K562 (cell line): ENCODE results near the gene ALKBH2. TPM values are rescaled to one million over a fixed set of nuclear protein-coding genes. Genes with fewer than 3 reads are reported as not detected.

Experiments used
- ATAC-seq: fragments of 200-7000 bp; cut with Tn5 transposase; 3 replicates; pipeline ENCODE4 v1.9.1; 2020; ENCODE audit warnings: moderate library complexity
- BruUV-seq: library from RNA; stranded (reverse); fragments of 400-500 nt; replicated peaks from 2 replicates; lab custom pipeline; 2021; lab: Mats Ljungman, UMichigan
- CTCF ChIA-PET: fragments of 300-600 bp; formaldehyde crosslinking; extraction: SDS; loops from one replicate; lab custom pipeline; 2021; ENCODE audit warnings: low intra/inter-chr PET ratio; lab: Yijun Ruan, JAX
- POLR2A ChIA-PET: fragments of 300-600, 350-650 bp; sonication (Branson Sonifier 250); formaldehyde crosslinking; extraction: SDS; loops from one replicate; lab custom pipeline; 2021; ENCODE audit warnings: antibody characterized with exemption, inconsistent platforms; lab: Yijun Ruan, JAX
- DNase-seq, 4 experiments: peaks; one replicate each; pipeline versions ENCODE4 v3.0.0 to v3.0.0-alpha.2; 2011 to 2018; ENCODE audit warnings: low spot score in 3 of 4, mixed read lengths in 3 of 4; ENCODE audit errors: extremely low read depth in 1 of 4
- FAIRE-seq: peaks from 2 replicates; lab custom pipeline; 2011; peaks lifted over from hg19 to GRCh38; lab: Jason Lieb, UNC
- H2AFZ ChIP-seq: 2 replicates; pipeline ENCODE4 v1.6.0; 2011; ENCODE audit warnings: low read depth, low read length, control low read depth, inconsistent platforms
- H3K27ac ChIP-seq: fragments of 200-600 bp; 3 replicates; pipeline ENCODE4 v1.8.0; 2011; ENCODE audit warnings: low read depth, mild to moderate bottlenecking, control low read depth, inconsistent platforms, low read length, moderate library complexity, mixed read lengths; ENCODE audit errors: extremely low read depth
- H3K27me3 ChIP-seq, 2 experiments: fragments of 300-600 bp in 1 of 2; 2 replicates in 1 of 2; 3 replicates in 1 of 2; pipeline versions ENCODE4 v1.6.0 to v1.8.0; 2011; ENCODE audit warnings: inconsistent platforms in 2 of 2, low read length in 2 of 2, mild to moderate bottlenecking in 1 of 2, mixed read lengths in 1 of 2, moderate library complexity in 1 of 2; ENCODE audit not compliant: control insufficient read depth in 2 of 2, insufficient read depth in 2 of 2
- H3K36me3 ChIP-seq: fragments of 300-600 bp; 3 replicates; pipeline ENCODE4 v1.8.0; 2011; ENCODE audit warnings: mild to moderate bottlenecking, low read length, inconsistent platforms; ENCODE audit not compliant: control insufficient read depth, insufficient read depth
- H3K4me1 ChIP-seq, 2 experiments: fragments of 200-600 bp in 1 of 2; replicated peaks in 1 of 2; 2 replicates in 1 of 2; 3 replicates in 1 of 2; pipeline versions ENCODE4 v1.5.1 to v1.8.0; 2011; ENCODE audit warnings: inconsistent platforms in 2 of 2, low read length in 2 of 2, mild to moderate bottlenecking in 1 of 2, mixed read lengths in 1 of 2, moderate library complexity in 1 of 2; ENCODE audit not compliant: control insufficient read depth in 2 of 2, insufficient read depth in 2 of 2
- H3K4me2 ChIP-seq: 2 replicates; pipeline ENCODE4 v1.6.1; 2011; ENCODE audit warnings: low read length, control low read depth, inconsistent platforms, mixed read lengths; ENCODE audit not compliant: insufficient read depth
- H3K4me3 ChIP-seq: fragments of 200-600 bp; sonication (generic), shearing (Covaris generic); 2 replicates; pipeline ENCODE4 v1.5.1; 2016; ENCODE audit warnings: control low read depth, inconsistent platforms
- H3K79me2 ChIP-seq: fragments of 200-600 bp; 3 replicates; pipeline ENCODE4 v1.8.0; 2011; ENCODE audit warnings: low read length, inconsistent platforms; ENCODE audit not compliant: control insufficient read depth, insufficient read depth
- H3K9ac ChIP-seq, 2 experiments: 2 replicates each; pipeline versions ENCODE4 v1.6.0 to v1.6.1; 2011; ENCODE audit warnings: low read depth in 2 of 2, low read length in 2 of 2, control low read depth in 1 of 2, inconsistent platforms in 1 of 2, mild to moderate bottlenecking in 1 of 2, mixed read lengths in 1 of 2; ENCODE audit not compliant: insufficient read depth in 1 of 2
- H3K9me1 ChIP-seq: one replicate; pipeline ENCODE4 v1.6.0; 2011; ENCODE audit warnings: inconsistent platforms, mild to moderate bottlenecking, low read length, moderate library complexity; ENCODE audit not compliant: control insufficient read depth, insufficient read depth
- H3K9me3 ChIP-seq: replicated peaks from 2 replicates; pipeline ENCODE4 v1.5.1; 2011; ENCODE audit warnings: low read depth, low read length, inconsistent platforms; ENCODE audit not compliant: control insufficient read depth, insufficient read depth
- H4K20me1 ChIP-seq: replicated peaks from 2 replicates; pipeline ENCODE4 v1.6.1; 2011; ENCODE audit warnings: low read length, inconsistent platforms, mixed read lengths; ENCODE audit not compliant: control insufficient read depth, insufficient read depth
- CCAR2 ChIP-seq: fragments of 200-400 bp; formaldehyde crosslinking; IDR thresholded peaks from 2 replicates; pipeline ENCODE4 v1.6.1; 2017; ENCODE audit warnings: mild to moderate bottlenecking, low read depth, low read length
- LEF1 ChIP-seq: fragments of 450-650 bp; IDR thresholded peaks from 2 replicates; pipeline ENCODE4 v1.6.1; 2016; ENCODE audit warnings: mild to moderate bottlenecking
- MTF1 ChIP-seq: fragments of 250-450 bp; sonication (Bioruptor Pico); IDR thresholded peaks from 2 replicates; pipeline ENCODE4 v1.9.0; 2021; ENCODE audit warnings: moderate library complexity, mild to moderate bottlenecking, inconsistent platforms, borderline replicate concordance
- TRIM28 ChIP-seq: fragments of 450-650 bp; IDR thresholded peaks from 2 replicates; pipeline ENCODE4 v1.6.1; 2017
- ZBTB5 ChIP-seq: fragments of 450-650 bp; IDR thresholded peaks from 2 replicates; pipeline ENCODE4 v1.6.1; 2017; ENCODE audit warnings: antibody characterized with exemption
- ZNF644 ChIP-seq: fragments of 200-800 bp; sonication (Bioruptor generic); IDR thresholded peaks from 2 replicates; pipeline ENCODE4 v1.6.1; 2016; ENCODE audit warnings: low read depth, missing genetic modification characterization, missing compliant biosample characterization
- WGBS: fragments of 100-300 bp; shearing (Covaris generic); methylation state at CpG from one replicate; pipeline ENCODE4 v1.1.6; 2016; ENCODE audit warnings: low coverage, mixed read lengths; ENCODE audit not compliant: insufficient coverage; ENCODE audit errors: missing lambda C conversion rate; 5-methylcytosine and 5-hydroxymethylcytosine counted together
- in situ Hi-C: fragments of 300-500 bp; cut with MboI; formaldehyde crosslinking; loops from 4 replicates; pipeline ENCODE4 v1.15.0; 2018; ENCODE audit warnings: inconsistent platforms, mixed read lengths
- intact Hi-C: fragments of 100-400 bp; cut with micrococcal nuclease; formaldehyde crosslinking; loops from 2 replicates; pipeline ENCODE4 v1.14.2; 2022
- polyA plus RNA-seq, 8 experiments: library from polyadenylated mRNA; depleted of rRNA in 4 of 8; stranded (reverse) in 5 of 8; unstranded in 3 of 8; fragments of >200 nt; fragmentation: Nextera tagmentation in 2 of 8; fragmentation: Illumina TruSeq in 1 of 8; extraction: Ambion mirVana in 2 of 8; extraction: Trizol in 1 of 8; gene quantifications; 2 replicates each; pipeline versions ENCODE4 v1.2.1 to v1.2.3, GENCODE V29; 2011 to 2014; ENCODE audit warnings: inconsistent platforms in 1 of 8, missing spikeins in 1 of 8
- total RNA-seq, 7 experiments: library from RNA; depleted of rRNA in 6 of 7; stranded (reverse); fragments of >200 nt in 6 of 7; fragmentation: Illumina TruSeq in 2 of 7; extraction: Trizol in 2 of 7; gene quantifications; 2 replicates each; pipeline versions ENCODE4 v1.2.1 to v1.2.3, GENCODE V29; 2011 to 2021; ENCODE audit warnings: low replicate concordance in 1 of 7

ALKBH2 gene
- total and polyA plus RNA-seq, 9 of the 15 experiments (the other 6 are each of a cell fraction or from before 2014, with no cell fraction given): 5.9 to 56.1 (median 41.9) TPM

DNA sequence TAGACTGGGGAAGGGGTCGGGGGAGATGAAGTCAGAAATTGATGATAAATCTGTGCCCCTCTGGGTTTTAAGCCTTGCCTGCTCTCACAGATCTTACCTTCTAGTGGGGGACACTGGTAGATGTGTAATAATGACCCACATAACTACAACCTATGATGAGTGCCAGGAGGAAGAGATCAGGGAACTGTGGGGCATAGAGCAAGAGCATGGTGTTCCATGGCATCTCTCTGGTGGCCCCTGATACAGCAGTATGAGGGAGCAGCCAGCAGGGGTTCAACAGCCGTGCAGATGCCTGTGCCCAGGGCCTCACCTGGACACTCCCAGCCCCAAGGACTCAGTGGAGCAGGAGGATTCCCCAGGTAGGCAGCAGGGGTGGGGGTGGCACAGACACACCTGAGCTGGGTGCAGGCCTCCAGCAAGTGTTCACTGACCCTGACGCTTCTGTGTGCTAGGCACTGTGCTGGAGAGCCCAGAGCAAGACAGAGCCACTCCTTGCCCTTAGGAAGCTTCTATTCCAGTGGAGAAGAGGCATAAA lies 28.1 kb upstream of the ALKBH2 start (continued):
- TF ChIP-seq ZBTB5: no peak
- no peak for TF ChIP-seq ZNF644
- no peak for TF ChIP-seq LEF1
- TF ChIP-seq, all 486 proteins: peak for 0

- in situ Hi-C loops (no loop called here), intact Hi-C loops (no loop called here)
- Histone ChIP-seq H3K36me3 (no peaks in the 10 kb centered on the region), H3K4me3 (no peak overlapping the region), H2AFZ (no peak overlapping the region), H3K4me1 (peaks cover 0 to 7% of the 10 kb centered on the region in 2 experiments; a peak in 2 of 5 replicates), H3K27me3 (peaks cover under 1 to 5% of the 10 kb centered on the region in 2 experiments; a peak in 3 of 5 replicates), H3K4me2 (no peak overlapping the region), H3K79me2 (no peaks in the 10 kb centered on the region), H3K9me3 (no peaks in the 10 kb centered on the region), H4K20me1 (no peaks in the 10 kb centered on the region), H3K9ac (no peak overlapping the region), H3K27ac (no peak overlapping the region), H3K9me1 (no peaks in the 10 kb centered on the region)
- BruUV-seq: no TSS peak
- DNase-seq (no peak), FAIRE-seq (no peak), ATAC-seq (no peak)
- 13% methylated on average over 4 of the region's 4 CpGs for WGBS
- ChIA-PET POLR2A (interaction anchor here (0.5 kb wide), 1 partner anchor 38 kb away, joined by 3 read pairs; no protein-coding TSS in a partner anchor), CTCF (no interaction called here)
- TF ChIP-seq MTF1 (CRISPR knock-in tag) (no peak), CCAR2 (no peak), TRIM28 (no peak)
Observed at GRCh38 chr12:109120557-109120956, 27.3 kb upstream of the ALKBH2 start.
